GM12801 (cell line): ENCODE measurements around the gene EEF1G.

Source experiments
- CTCF ChIP-seq: IDR thresholded peaks from one replicate; pipeline ENCODE4 v1.5.1; 2011; ENCODE audit warnings: control low read depth; ENCODE audit not compliant: insufficient read length; ENCODE audit errors: extremely low read depth

Gene EEF1G

GRCh38 chr11:62556108-62556874, 17.4 kb downstream of the EEF1G start:
- TF ChIP-seq CTCF: no peak

GRCh38 chr11:62555464-62556107, 18.1 kb downstream of the EEF1G start:
- no peak for TF ChIP-seq CTCF

GRCh38 chr11:62554387-62555167, 19.1 kb downstream of the EEF1G start:
- no peak for TF ChIP-seq CTCF

GRCh38 chr11:62553839-62554361, 19.8 kb downstream of the EEF1G start:
- no peak for TF ChIP-seq CTCF

- TF ChIP-seq CTCF: no peak
These were observed 20.4 kb downstream of the EEF1G start for GRCh38 chr11:62553080-62553838.

GRCh38 chr11:62552485-62553079, 21.1 kb downstream of the EEF1G start:
- TF ChIP-seq CTCF: no peak
